Fibroblast of villous mesenchyme (primary cell): ENCODE measurements around the gene SORCS2. TPM values are rescaled to one million over a fixed set of nuclear protein-coding genes. Genes with fewer than 3 reads are reported as not detected.

Source experiments
- DNase-seq: peaks from one replicate; pipeline ENCODE4 v3.0.0-alpha.2; 2010; ENCODE audit warnings: low read depth
- H3K4me3 ChIP-seq: 2 replicates; pipeline ENCODE4 v1.5.1; 2011; ENCODE audit warnings: low read depth, mild to moderate bottlenecking, low read length
- CTCF ChIP-seq: IDR thresholded peaks from 2 replicates; pipeline ENCODE4 v1.5.1; 2012; ENCODE audit warnings: low read depth, mild to moderate bottlenecking, low read length; ENCODE audit not compliant: insufficient read depth
- total RNA-seq: library from RNA; depleted of rRNA; stranded (reverse); fragments of >200 nt; gene quantifications from 2 replicates; pipeline ENCODE4 v1.2.3, GENCODE V29; 2012

Gene SORCS2
- total RNA-seq, 1 donor = under 0.01 TPM

DNA sequence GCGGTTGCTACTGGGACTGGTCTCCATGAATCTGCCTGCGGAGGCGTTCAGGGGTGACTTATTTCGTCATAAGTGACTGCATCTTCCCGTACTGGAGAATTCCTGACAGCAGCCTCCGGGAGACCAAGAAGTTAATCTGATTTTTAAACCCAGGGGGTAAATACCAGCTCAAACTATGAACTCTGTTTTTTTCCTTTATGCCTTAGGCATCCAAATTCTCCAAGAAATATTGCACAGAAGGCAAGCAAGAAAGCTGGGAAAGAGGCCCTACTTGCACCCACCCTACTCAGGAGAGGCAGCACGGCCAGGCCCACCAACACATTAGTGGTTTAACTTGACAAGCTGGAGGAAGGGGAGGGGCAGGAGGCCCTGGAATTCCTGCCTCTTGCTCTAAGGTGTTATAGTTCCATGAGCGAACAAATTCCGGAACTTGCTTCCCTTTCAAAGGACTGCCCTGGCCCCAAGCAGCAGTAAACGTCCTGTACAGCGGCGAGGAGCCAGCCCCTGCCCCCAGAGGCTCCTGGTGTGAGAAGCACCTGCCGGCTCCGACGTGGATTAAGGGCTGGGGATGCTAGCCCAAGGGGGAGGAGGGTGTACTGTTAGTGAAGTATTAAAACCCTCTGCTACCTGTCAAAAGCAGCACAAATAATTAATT, 570.2 kb downstream of the SORCS2 start:
- H3K4me3 ChIP-seq = no peak overlapping the region
- no peak for TF ChIP-seq CTCF
- no peak for DNase-seq

DNA sequence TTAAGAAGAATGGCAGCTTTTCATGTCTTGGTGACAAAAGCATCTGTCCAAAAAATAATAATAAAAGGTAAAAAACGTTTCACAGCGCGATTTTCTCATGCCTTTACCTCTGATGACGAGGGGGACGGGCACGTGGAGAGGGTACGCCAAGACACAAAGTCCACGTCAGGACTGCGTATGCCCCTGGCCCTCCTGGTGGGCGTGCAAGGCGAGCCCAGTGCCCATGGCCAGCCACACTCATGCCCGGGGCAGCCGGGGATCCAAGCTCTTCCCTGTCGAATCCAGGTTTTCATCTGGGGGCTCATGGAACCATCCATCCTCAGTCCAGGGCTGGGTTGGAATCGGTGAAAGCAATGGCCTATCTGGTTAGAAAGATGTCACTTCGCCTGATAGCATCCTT, 570.8 kb downstream of the SORCS2 start:
- no peak for TF ChIP-seq CTCF
- no peak overlapping the region for H3K4me3 ChIP-seq
- DNase-seq = no peak

DNA sequence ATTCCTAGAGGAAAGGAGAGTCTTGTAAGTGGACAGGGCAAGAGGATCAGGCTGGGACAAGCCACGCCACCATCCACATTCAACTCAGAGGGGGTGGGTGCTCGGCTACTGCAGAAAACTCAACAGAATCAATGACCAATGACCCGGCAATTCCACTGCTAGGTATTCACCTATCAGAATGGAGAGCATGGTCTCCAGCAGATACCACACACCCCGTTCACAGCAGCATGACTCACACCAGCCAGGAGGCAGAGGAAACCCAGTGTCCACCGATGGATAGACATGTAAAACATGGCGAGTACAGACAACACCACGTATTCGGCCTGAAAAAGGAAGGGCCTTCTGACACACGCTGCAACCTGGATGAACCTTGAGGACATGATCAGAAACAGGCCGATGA, 571.5 kb downstream of the SORCS2 start:
- DNase-seq = no peak
- no peak overlapping the region for H3K4me3 ChIP-seq
- TF ChIP-seq CTCF = no peak

DNA sequence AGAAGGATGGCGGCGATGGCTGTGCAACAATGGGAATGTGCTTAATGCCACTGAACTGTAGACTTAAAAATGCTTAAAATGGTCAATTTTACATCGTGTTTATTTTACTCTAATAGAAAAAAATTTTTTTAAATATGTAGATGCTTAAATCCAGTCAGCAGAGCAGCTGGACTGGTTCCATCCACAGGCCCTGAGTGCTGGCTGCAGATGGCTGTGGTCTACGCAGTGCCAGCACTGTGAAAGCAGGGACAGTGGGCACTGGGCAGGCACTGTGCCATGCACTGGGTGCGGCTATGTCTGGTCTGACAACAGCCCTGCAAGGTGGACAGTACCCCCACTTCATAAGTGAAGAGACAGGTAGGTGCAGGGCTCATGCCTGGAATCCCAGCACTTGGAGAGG, 572.1 kb downstream of the SORCS2 start:
- no peak for DNase-seq
- no peak overlapping the region for H3K4me3 ChIP-seq
- TF ChIP-seq CTCF = no peak

DNA sequence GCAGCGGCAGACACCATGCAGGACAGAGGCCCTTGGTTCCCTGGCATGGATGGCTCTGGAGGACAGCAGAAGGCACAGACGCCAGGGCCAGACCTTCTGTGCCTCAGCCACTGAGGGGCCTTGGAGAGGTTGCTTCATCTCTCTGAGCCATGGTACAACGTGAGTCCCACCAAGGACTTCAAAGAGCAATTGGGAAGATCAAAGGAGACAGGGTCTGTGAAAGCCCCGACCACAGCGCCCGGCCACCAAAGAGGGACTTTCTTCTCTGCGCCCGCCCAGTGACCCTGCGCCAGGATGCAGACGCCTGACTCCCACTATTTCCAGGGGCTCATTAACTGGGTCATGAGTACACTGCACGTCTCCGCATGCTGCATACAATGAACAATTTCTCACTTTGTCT, 573.3 kb downstream of the SORCS2 start:
- no peak overlapping the region for H3K4me3 ChIP-seq
- no peak for DNase-seq
- TF ChIP-seq CTCF = no peak

DNA sequence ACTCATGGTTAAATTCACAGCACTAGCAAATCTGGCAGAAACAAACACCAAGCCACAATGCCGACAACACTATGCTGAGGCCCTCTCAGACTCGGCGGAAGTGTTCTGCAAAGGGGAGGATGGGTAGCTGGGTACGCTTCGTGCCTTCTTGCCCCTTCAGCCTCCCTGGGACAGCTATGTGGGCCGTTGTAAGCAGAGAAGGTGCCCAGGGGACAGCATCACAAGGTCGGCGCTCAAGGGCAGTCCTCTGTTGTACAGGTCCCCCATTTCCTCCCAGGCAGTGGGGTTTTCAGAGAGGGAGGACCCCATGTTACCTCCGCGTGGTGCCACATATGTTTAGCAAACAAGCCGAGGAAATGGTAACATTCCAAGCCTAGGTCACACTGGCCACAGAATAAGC, 573.7 kb downstream of the SORCS2 start:
- DNase-seq = no peak
- no peak for TF ChIP-seq CTCF
- H3K4me3 ChIP-seq = no peak overlapping the region
